Effector memory CD8-positive, alpha-beta T cell (primary cell): Measurements from ENCODE around the gene IRF1.

Experiments used
- ATAC-seq: fragments of 150-1000 bp; cut with Tn5 transposase; replicated peaks from 2 replicates; pipeline ENCODE4 v1.10.0; 2021; ENCODE audit warnings: mild to moderate bottlenecking, moderate library complexity
- DNase-seq, 3 experiments: peaks; one replicate each; pipeline ENCODE4 v3.0.0; 2021
- H3K27ac Mint-ChIP-seq, 2 donors: one replicate each; pipeline ENCODE4 v1.8.0; 2022; ENCODE audit warnings: mild to moderate bottlenecking in 2 of 2, mixed read lengths in 2 of 2, moderate library complexity in 2 of 2
- H3K27me3 Mint-ChIP-seq, 2 donors: one replicate each; pipeline ENCODE4 v1.8.0; 2022; ENCODE audit warnings: mixed read lengths in 2 of 2
- H3K36me3 Mint-ChIP-seq: one replicate; pipeline ENCODE4 v1.8.0; 2022; ENCODE audit warnings: mild to moderate bottlenecking, moderate library complexity, mixed read lengths; ENCODE audit not compliant: insufficient read depth
- H3K4me1 Mint-ChIP-seq, 2 donors: one replicate each; pipeline ENCODE4 v1.8.0; 2022; ENCODE audit warnings: low read depth in 2 of 2, mixed read lengths in 2 of 2
- H3K4me3 Mint-ChIP-seq, 2 donors: one replicate each; pipeline ENCODE4 v1.8.0; 2022; ENCODE audit warnings: mild to moderate bottlenecking in 2 of 2, mixed read lengths in 2 of 2, moderate library complexity in 2 of 2
- H3K9me3 Mint-ChIP-seq, 2 donors: one replicate each; pipeline ENCODE4 v1.8.0; 2022; ENCODE audit warnings: mixed read lengths in 2 of 2

Gene IRF1

DNA sequence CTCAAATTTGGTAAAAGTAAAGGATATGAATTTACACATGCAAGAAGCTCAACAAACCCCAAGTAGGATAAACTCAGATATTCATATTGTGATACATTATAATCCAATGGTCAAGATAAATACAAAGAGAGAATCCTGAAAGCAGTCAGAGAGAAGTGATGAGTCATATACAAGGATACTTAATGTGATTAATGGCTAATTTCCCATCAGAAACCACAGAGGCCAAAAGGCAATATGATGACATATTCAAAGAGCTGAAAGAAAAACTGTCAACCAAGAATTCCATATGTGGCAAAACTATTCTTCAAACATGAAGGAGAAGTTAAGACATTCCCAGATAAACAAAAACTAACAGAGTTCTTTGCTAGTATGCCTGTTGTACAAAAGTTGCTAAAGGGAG, 19.5 kb upstream of the IRF1 start:
- H3K27me3 Mint-ChIP-seq = peaks cover 7 to 28% of the 10 kb centered on the region in 2 donors
- no peaks in the 10 kb centered on the region for H3K36me3 Mint-ChIP-seq
- no peaks in the 10 kb centered on the region for H3K4me1 Mint-ChIP-seq
- no peaks in the 10 kb centered on the region for H3K9me3 Mint-ChIP-seq
- ATAC-seq (no peak), DNase-seq (no peak)
- H3K27ac Mint-ChIP-seq = no peak overlapping the region
- H3K4me3 Mint-ChIP-seq = no peak overlapping the region

DNA sequence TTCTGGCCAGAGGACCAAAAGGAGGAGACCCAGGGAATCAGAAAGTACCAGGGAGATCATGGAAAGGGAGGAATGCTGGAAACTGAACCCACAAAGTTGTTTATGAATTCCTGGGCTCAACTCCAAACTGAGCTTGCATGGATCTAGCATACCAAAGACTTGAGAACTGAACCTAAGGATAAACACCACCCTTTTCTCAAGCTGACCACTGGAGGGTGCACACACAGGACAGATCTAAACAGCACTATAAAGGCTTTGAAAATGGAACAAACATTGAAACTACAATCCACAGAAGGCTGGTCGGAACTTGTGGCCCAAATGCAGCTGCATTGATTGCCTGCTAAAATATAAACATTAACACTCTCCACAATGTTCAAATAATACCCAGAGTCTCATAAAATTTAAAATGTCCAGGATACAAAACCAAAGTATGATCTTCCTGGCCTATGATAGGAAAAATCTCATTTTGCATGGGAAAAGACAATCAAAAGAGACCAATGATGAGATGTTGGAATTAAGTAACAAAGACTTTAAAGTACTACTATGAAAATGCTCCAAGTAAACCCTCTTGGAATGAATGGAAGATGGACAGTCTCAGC, 15.6 kb upstream of the IRF1 start:
- H3K36me3 Mint-ChIP-seq = no peaks in the 10 kb centered on the region
- H3K9me3 Mint-ChIP-seq = no peaks in the 10 kb centered on the region
- H3K4me1 Mint-ChIP-seq = peaks cover 2% of the 10 kb centered on the region in 2 donors
- H3K27ac Mint-ChIP-seq = no peak overlapping the region
- no peak overlapping the region for H3K4me3 Mint-ChIP-seq
- no peak for DNase-seq
- peaks cover 7 to 20% of the 10 kb centered on the region in 2 donors for H3K27me3 Mint-ChIP-seq
- no peak for ATAC-seq

DNA sequence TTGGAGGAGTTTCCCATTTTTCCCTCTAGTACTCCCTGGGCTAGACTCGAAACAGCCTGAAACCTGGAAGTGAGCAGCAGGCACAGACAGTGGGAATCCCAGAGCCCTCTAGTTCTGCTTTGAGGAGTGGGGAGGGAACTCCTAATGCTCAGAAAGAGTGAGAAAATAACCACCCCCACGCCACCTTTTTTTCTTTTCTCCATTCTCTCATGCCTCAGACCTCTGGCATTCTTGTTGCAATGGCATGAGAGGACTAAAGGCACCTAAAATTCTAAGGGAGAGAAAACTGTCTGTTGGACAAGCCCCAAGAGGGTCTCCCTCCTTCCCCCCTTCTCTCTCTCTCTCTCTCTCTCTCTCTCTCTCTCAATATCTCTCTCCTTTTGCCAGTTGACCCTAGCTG, 15.1 kb upstream of the IRF1 start:
- Mint-ChIP-seq H3K36me3 (no peaks in the 10 kb centered on the region), H3K4me1 (peaks cover 4 to 7% of the 10 kb centered on the region in 2 donors), H3K9me3 (no peaks in the 10 kb centered on the region), H3K27me3 (peaks cover 7 to 20% of the 10 kb centered on the region in 2 donors), H3K4me3 (no peak overlapping the region), H3K27ac (no peak overlapping the region)
- DNase-seq (no peak), ATAC-seq (no peak)

DNA sequence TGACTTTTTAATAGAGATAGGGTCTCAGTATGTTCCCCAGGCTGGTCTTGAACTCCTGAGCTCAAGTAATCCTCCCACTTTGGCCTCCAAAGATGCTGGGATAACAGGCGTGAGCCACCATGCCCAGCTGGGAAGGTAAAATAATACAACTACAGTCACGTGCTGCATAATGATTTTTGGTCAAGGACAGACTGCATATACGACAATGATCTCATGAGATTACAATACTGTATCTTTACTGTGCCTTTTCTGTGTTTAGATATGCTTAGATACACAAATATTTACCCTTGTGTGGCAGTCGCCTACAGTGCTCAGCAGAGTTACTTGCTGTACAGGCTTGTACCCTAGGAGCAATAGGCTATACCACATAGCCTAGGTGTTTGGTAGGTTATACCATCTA, 14.2 kb upstream of the IRF1 start:
- H3K9me3 Mint-ChIP-seq = no peaks in the 10 kb centered on the region
- DNase-seq (no peak), ATAC-seq (no peak)
- peaks cover 7 to 20% of the 10 kb centered on the region in 2 donors for H3K27me3 Mint-ChIP-seq
- no peaks in the 10 kb centered on the region for H3K36me3 Mint-ChIP-seq
- no peak overlapping the region for H3K4me3 Mint-ChIP-seq
- peaks cover 10 to 11% of the 10 kb centered on the region in 2 donors for H3K4me1 Mint-ChIP-seq
- H3K27ac Mint-ChIP-seq = no peak overlapping the region

DNA sequence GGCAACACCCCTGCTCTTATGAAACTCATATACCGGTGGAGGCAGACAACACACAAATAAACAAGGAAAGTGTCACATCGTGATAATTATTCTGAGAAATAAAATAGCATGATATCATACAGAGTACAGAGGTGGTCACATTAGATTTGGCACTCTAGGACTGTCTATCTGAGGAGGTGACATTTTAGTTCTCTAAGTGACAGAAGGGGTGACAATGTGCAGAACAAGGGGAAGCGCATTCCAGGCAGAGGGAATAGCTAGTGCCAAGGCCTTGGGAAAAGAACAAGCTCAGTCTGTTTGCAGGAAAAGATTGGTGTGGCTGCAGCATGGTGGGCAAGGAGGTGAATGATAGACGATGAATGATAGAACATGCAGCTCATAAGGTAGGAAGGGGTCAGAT, 12.7 kb upstream of the IRF1 start:
- Mint-ChIP-seq H3K4me3 (no peak overlapping the region), H3K9me3 (no peaks in the 10 kb centered on the region), H3K4me1 (peaks cover 22 to 25% of the 10 kb centered on the region in 2 donors), H3K36me3 (peaks cover 6% of the 10 kb centered on the region), H3K27me3 (peaks cover 7 to 20% of the 10 kb centered on the region in 2 donors), H3K27ac (no peak overlapping the region)
- DNase-seq (no peak), ATAC-seq (no peak)

DNA sequence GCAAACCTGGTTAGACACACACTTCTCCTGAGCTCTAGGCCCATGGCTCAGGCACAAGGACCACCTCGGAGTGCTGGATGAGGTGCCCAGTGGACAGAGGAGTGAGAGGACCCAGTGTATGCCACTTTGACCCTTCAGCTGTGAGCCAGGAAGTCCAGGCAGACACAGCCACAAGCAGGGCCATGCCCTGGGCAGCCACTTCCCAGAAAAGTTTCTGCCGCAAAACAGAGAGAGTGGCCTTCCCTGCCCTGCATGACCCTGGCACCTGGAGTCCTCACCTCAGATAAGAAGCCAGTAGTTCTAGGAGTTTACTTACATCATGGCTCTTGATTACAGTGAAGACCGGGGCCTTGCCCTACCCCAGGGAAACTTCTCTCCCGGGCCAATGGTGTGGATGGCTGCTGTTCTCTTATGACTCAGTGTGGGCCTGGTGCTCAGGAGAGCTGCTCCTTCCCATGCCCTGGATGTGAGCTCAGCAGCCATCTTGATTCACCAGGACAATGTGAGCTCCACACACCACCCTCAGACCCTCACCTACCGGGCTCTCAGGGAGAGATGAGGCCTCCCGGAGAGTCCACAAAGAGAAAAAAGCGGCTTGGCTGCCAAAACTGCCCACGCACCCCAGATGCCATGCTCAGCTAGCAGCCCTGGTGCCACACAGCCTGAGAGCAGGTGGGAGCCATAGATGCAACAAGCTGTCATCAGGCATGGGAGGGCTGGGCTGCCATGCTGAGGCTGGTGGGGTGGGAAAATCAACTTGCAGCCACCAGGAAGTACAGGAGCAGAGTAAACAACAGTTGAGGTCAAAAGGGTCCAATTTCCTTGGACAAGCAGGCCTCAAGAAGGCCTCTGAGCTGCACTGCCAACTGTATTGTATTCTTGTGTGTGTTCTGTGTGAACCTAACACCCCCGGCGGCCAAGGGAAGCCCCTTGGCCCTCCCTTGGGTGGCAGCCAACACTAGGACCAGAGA, 11.7 kb upstream of the IRF1 start:
- Mint-ChIP-seq H3K9me3 (no peaks in the 10 kb centered on the region), H3K4me3 (no peak overlapping the region), H3K27ac (no peak overlapping the region), H3K36me3 (peaks cover 9% of the 10 kb centered on the region), H3K27me3 (peaks cover 7 to 12% of the 10 kb centered on the region in 2 donors), H3K4me1 (peaks cover 27 to 34% of the 10 kb centered on the region in 2 donors)
- ATAC-seq (no peak), DNase-seq (no peak)

DNA sequence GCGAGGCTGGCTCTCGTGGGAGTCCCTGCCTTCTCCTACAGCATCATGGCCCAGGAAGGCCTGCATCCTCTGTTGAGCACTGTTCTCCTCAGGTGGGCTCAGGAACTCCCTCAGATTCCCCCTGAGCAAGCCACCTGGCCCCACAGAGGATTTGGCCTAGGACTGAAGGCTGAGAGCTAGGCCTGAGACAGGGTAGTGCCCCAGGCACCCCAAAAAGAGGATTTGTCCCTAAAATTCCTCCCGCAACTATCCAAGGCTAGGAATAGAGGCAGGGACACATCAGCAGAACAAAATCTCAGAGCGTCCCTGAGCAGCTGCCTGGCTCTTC, 11.0 kb upstream of the IRF1 start:
- H3K27me3 Mint-ChIP-seq = peaks cover 7 to 8% of the 10 kb centered on the region in 2 donors
- peaks cover 30 to 36% of the 10 kb centered on the region in 2 donors for H3K4me1 Mint-ChIP-seq
- H3K9me3 Mint-ChIP-seq = no peaks in the 10 kb centered on the region
- no peak overlapping the region for H3K4me3 Mint-ChIP-seq
- H3K36me3 Mint-ChIP-seq = peaks cover 15% of the 10 kb centered on the region
- H3K27ac Mint-ChIP-seq = peak overlapping the region in 1 of 2 donors; percentile 94
- ATAC-seq (no peak), DNase-seq (no peak)

DNA sequence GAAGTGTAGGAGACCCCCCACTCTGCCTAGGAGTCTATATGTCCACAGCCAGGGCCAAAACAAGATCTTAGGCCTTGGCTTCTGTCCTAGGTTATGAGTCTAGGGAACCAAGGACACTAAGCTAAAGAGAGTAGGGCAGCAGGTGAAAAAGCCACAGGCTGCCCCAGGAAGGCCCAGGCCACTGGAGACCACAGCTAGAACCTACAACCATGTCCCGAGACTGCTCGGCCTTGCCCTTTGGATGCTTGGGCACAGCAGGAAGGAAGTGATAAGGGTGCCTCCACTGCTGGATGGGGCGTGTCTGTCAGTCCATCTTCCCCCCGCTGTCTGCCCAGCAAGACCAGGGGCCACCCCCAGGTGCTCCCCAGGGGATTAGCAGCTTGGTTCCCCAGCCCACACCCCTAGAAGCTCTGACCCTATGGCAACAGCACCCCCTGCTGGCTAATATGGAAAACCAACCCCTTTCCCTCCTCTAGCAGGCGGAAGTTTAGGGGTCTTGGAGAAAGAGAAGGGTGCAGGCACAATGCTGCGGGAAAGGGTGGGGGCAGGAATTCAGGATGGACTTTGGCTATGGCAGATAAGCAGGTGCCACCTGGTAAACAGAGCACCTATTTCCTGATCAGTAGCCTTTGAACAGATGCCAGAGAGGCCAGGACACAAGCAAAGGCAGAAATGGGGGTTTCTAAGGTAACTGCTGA, 10.5 kb upstream of the IRF1 start:
- peak; percentile 36 for ATAC-seq

DNA sequence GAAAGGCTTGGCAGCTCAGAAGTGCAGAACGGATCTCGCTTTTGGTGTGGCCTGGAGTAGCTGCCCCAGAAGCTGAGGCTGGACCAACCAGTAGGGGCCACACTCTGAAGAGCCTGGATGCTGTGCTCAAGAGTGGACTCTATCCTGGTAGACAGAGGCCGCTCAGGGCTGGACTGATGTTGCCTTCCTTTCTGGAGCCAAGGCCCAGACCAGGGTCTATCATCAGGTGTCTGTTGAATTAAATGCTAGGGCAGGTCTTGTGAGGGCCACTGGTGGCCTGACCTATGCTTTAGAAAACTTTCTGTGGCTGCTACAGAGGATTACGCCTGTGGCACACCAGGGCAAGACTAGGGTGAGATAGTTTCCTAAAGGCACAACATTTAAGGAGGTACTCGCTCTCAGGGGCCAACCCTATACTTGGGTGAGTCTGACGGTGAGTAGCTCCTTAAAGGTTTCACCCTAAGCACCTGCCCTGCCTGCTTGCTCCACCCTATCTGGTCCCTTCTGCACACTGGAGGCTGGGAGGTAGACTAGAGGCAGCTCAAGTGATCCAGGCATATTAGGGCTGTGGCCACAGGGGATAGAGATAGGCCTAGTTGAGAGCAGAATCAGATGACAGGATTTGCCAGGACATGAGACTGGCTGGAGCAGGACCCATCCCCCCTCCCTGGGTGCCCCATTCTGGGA, 9.8 kb upstream of the IRF1 start:
- DNase-seq = no peak

More for the DNA sequence above, 10.5 kb upstream of the IRF1 start:
- Mint-ChIP-seq H3K4me1 (peaks cover 34 to 38% of the 10 kb centered on the region in 2 donors), H3K9me3 (no peaks in the 10 kb centered on the region), H3K27me3 (peaks cover 4 to 5% of the 10 kb centered on the region in 2 donors), H3K36me3 (peaks cover 18% of the 10 kb centered on the region), H3K4me3 (no peak overlapping the region), H3K27ac (peak overlapping the region; percentile 44 to 94)
- DNase-seq = peak; percentile 75 to 78 (median 75)

DNA sequence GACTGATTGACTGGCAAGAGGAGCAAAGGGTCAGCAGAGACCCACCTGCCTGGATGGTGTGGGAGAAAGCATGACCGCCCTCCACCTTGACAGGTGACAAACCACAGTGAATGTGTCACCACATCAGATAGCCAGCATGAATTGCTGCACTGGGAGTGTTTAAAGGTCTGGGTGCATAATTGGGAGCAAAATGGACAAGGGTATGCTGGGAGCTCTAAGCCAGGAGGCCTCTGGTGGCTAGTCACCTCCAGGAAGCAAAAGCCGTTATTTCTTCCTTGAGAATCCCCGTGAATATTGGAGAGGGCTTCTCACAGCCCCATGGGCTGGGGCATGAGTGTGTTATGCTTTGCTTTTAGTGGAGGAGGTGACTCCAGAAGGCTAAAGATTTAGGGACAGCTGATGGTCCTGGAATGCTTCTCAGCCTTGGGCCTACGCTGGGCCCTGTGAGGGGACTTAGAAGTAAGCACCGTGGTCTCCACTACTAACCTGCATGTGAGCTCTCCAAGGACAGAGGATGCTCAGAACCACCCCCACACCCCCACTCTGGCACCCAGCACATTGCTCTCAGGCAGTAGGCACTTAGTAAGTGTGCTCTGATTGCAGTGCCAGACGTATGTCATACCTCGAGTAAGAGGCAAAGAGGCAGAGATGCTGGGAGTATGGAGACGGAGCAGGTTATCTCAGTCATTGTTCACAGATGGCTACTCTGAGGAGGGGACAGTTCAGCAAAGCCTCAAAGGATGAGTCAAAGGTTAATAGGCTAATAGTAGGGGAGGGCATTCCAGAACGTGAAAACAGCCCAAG, 9.1 kb upstream of the IRF1 start:
- ATAC-seq (no peak), DNase-seq (no peak)
- H3K27me3 Mint-ChIP-seq = no peaks in the 10 kb centered on the region
- peaks cover 37 to 48% of the 10 kb centered on the region in 2 donors for H3K4me1 Mint-ChIP-seq
- H3K36me3 Mint-ChIP-seq = peaks cover 28% of the 10 kb centered on the region
- H3K27ac Mint-ChIP-seq = peak overlapping the region; percentile 46 to 94
- H3K9me3 Mint-ChIP-seq = no peaks in the 10 kb centered on the region
- H3K4me3 Mint-ChIP-seq = no peak overlapping the region

More for the DNA sequence above, 9.8 kb upstream of the IRF1 start:
- Mint-ChIP-seq H3K27ac (peak overlapping the region; percentile 46 to 94), H3K36me3 (peaks cover 22% of the 10 kb centered on the region), H3K4me1 (peaks cover 34 to 41% of the 10 kb centered on the region in 2 donors), H3K27me3 (no peaks in the 10 kb centered on the region), H3K9me3 (no peaks in the 10 kb centered on the region), H3K4me3 (no peak overlapping the region)
- no peak for ATAC-seq

DNA sequence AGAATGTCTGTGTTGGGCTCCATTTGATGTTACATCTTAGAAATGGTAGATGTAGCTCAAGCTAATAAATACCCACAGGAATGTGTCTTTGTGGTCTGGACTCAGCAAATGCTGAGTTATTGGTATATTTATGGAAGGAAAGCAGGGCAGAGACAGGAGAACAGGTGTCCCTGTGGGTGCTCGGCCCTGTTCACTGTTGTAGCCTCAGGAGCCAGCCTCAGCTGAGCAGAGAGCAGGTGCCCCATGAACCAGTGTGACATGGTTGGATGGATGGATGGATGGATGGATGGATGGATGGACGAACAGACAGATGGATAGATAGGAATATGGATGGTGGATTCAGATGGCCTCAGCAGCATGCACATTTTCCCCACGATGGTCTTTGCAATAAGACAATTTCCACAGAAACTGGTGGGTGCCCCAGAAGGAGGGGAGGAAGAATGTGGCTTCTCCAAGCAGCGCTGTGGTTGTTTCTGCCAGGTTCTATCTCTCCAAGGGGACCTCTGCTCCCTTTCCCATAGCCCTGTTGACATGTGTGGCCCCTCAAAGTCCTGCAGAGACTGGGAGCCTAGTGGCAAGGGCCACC, 8.2 kb upstream of the IRF1 start:
- Mint-ChIP-seq H3K4me1 (peaks cover 45 to 57% of the 10 kb centered on the region in 2 donors), H3K4me3 (peak overlapping the region in 1 of 2 donors; percentile 7), H3K9me3 (no peaks in the 10 kb centered on the region), H3K27ac (peak overlapping the region; percentile 46 to 94), H3K36me3 (peaks cover 32% of the 10 kb centered on the region), H3K27me3 (no peaks in the 10 kb centered on the region)
- no peak for ATAC-seq
- DNase-seq = no peak

DNA sequence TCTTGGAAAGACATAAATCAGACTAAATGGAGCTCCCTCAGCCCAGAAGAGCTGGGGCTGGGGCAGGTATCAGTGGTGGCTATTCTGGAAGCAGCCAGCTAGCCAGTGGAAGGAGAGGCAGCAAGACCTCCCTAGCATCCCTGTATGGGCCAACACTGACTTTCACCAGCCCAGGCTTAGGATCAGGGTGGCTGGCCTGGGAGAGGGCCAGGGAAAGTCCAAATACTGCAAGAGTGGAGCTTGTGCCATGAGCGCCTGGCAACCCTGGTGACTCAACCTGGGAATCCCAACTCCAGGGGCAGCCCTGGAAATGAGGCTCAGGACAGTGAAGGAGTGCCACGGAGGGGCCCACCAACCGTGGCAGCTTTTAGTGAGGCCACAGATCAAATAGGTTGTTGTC, 7.6 kb upstream of the IRF1 start:
- H3K4me3 Mint-ChIP-seq = peak overlapping the region in 1 of 2 donors; percentile 92
- no peaks in the 10 kb centered on the region for H3K9me3 Mint-ChIP-seq
- peak overlapping the region; percentile 91 to 94 for H3K27ac Mint-ChIP-seq
- no peaks in the 10 kb centered on the region for H3K27me3 Mint-ChIP-seq
- H3K4me1 Mint-ChIP-seq = peaks cover 51 to 63% of the 10 kb centered on the region in 2 donors
- peaks cover 32% of the 10 kb centered on the region for H3K36me3 Mint-ChIP-seq
- DNase-seq (no peak), ATAC-seq (no peak)
